H1 (cell line): ENCODE measurements around the gene GREM2.

Source experiments
- MAFK ChIP-seq: IDR thresholded peaks from 2 replicates; pipeline ENCODE4 v1.6.1; 2012; ENCODE audit warnings: low read depth, mild to moderate bottlenecking, improper control_type of control experiment, low read length
- MAX ChIP-seq: IDR thresholded peaks from 2 replicates; pipeline ENCODE4 v1.6.1; 2012; ENCODE audit warnings: inconsistent platforms
- POLR2AphosphoS5 ChIP-seq: IDR thresholded peaks from 2 replicates; pipeline ENCODE4 v1.6.1; 2011; ENCODE audit warnings: low read depth, low read length
- RFX5 ChIP-seq: IDR thresholded peaks from 2 replicates; pipeline ENCODE4 v1.6.1; 2011; ENCODE audit warnings: low read depth, low read length, improper control_type of control experiment, borderline replicate concordance
- TEAD4 ChIP-seq: IDR thresholded peaks from 2 replicates; pipeline ENCODE4 v1.6.1; 2012; ENCODE audit warnings: low read depth, low read length, inconsistent platforms, mixed read lengths
- ZNF274 ChIP-seq: IDR thresholded peaks from 2 replicates; pipeline ENCODE4 v1.7.0; 2012; ENCODE audit warnings: low read length, borderline replicate concordance; ENCODE audit errors: extremely low read depth
- TF ChIP-seq, protein P1 (sequence below), 3 experiments: IDR thresholded peaks; 1 replicate in 2 of 3; 2 replicates in 1 of 3; pipeline versions ENCODE4 v1.5.1 to v1.6.1; 2011; ENCODE audit warnings: low read length in 3 of 3, mild to moderate bottlenecking in 3 of 3, inconsistent platforms in 2 of 3, low read depth in 1 of 3, moderate library complexity in 1 of 3; ENCODE audit not compliant: insufficient read depth in 1 of 3; ENCODE audit errors: control extremely low read depth in 1 of 3

- TF ChIP-seq TEAD4 (no peak), ZNF274 (no peak), RFX5 (no peak), POLR2AphosphoS5 (no peak), MAFK (no peak), MAX (no peak)
- TF ChIP-seq, protein P1, sequence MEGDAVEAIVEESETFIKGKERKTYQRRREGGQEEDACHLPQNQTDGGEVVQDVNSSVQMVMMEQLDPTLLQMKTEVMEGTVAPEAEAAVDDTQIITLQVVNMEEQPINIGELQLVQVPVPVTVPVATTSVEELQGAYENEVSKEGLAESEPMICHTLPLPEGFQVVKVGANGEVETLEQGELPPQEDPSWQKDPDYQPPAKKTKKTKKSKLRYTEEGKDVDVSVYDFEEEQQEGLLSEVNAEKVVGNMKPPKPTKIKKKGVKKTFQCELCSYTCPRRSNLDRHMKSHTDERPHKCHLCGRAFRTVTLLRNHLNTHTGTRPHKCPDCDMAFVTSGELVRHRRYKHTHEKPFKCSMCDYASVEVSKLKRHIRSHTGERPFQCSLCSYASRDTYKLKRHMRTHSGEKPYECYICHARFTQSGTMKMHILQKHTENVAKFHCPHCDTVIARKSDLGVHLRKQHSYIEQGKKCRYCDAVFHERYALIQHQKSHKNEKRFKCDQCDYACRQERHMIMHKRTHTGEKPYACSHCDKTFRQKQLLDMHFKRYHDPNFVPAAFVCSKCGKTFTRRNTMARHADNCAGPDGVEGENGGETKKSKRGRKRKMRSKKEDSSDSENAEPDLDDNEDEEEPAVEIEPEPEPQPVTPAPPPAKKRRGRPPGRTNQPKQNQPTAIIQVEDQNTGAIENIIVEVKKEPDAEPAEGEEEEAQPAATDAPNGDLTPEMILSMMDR (IDR thresholded peaks at IDR 0.05; ENCODE audit: control extremely low read depth in 1 of 3, insufficient read depth in 1 of 3, low read depth in 1 of 3, low read length in 3 of 3): no peak
Measured at GRCh38 chr1:240508201-240508600, 103.8 kb downstream of the GREM2 start.
